Fibroblast of lung (primary cell): ENCODE measurements around the gene PEPD. TPM values are rescaled to one million over a fixed set of nuclear protein-coding genes. Genes with fewer than 3 reads are reported as not detected.

Experiments
- DNase-seq, 2 donors: peaks; one replicate each; pipeline versions ENCODE4 v3.0.0 to v3.0.0-alpha.2; 2010; ENCODE audit warnings: low read depth in 2 of 2
- H2AFZ ChIP-seq: 2 replicates; pipeline ENCODE4 v1.5.1; 2012; ENCODE audit warnings: low read length, control low read depth, inconsistent platforms
- H3K27ac ChIP-seq: 2 replicates; pipeline ENCODE4 v1.5.1; 2011; ENCODE audit warnings: low read length, control low read depth; ENCODE audit not compliant: insufficient read depth
- H3K27me3 ChIP-seq: 2 replicates; pipeline ENCODE4 v1.5.1; 2011; ENCODE audit warnings: mild to moderate bottlenecking, low read length; ENCODE audit not compliant: control insufficient read depth, insufficient read depth
- H3K36me3 ChIP-seq: 2 replicates; pipeline ENCODE4 v1.5.1; 2011; ENCODE audit warnings: low read length; ENCODE audit not compliant: control insufficient read depth, insufficient read depth
- H3K4me1 ChIP-seq: 2 replicates; pipeline ENCODE4 v1.5.1; 2011; ENCODE audit warnings: low read length; ENCODE audit not compliant: control insufficient read depth, insufficient read depth; ENCODE audit errors: extremely low read depth
- H3K4me2 ChIP-seq: 2 replicates; pipeline ENCODE4 v1.5.1; 2011; ENCODE audit warnings: low read length, control low read depth; ENCODE audit not compliant: insufficient read depth; ENCODE audit errors: extremely low read depth
- H3K4me3 ChIP-seq, 4 experiments: fragments of 200-600 bp in 1 of 4; sonication (generic) in 1 of 4; replicated peaks in 1 of 4; 2 replicates each; pipeline ENCODE4 v1.5.1; 2011 to 2016; ENCODE audit warnings: low read length in 4 of 4, low read depth in 3 of 4, mild to moderate bottlenecking in 3 of 4, control low read depth in 2 of 4, inconsistent platforms in 1 of 4, mixed read lengths in 1 of 4; ENCODE audit not compliant: insufficient read depth in 1 of 4; ENCODE audit errors: control extremely low read depth in 1 of 4
- H3K79me2 ChIP-seq: 2 replicates; pipeline ENCODE4 v1.5.1; 2012; ENCODE audit warnings: mild to moderate bottlenecking, low read length, inconsistent platforms; ENCODE audit not compliant: control insufficient read depth, insufficient read depth
- H3K9ac ChIP-seq: 2 replicates; pipeline ENCODE4 v1.5.1; 2011; ENCODE audit warnings: mild to moderate bottlenecking, low read length, control low read depth; ENCODE audit not compliant: insufficient read depth
- H3K9me3 ChIP-seq: 2 replicates; pipeline ENCODE4 v1.5.1; 2012; ENCODE audit warnings: low read depth, low read length; ENCODE audit not compliant: control insufficient read depth, insufficient read depth
- H4K20me1 ChIP-seq: 2 replicates; pipeline ENCODE4 v1.5.1; 2011; ENCODE audit warnings: low read length; ENCODE audit not compliant: control insufficient read depth, insufficient read depth; ENCODE audit errors: extremely low read depth
- EZH2 ChIP-seq: IDR thresholded peaks from 2 replicates; pipeline ENCODE4 v1.5.1; 2012; ENCODE audit warnings: low read length, control low read depth, mild to moderate bottlenecking; ENCODE audit errors: missing control alignments
- polyA plus RNA-seq, 2 donors: library from polyadenylated mRNA; depleted of rRNA in 1 of 2; stranded (reverse) in 1 of 2; unstranded in 1 of 2; fragments of >200 nt; gene quantifications; 2 replicates each; pipeline ENCODE4 v1.2.1, GENCODE V29; 2011 to 2012; ENCODE audit warnings: missing spikeins in 1 of 2
- total RNA-seq: library from RNA; depleted of rRNA; stranded (reverse); fragments of >200 nt; gene quantifications from 2 replicates; pipeline ENCODE4 v1.2.1, GENCODE V29; 2014
- TF ChIP-seq, protein P1 (sequence below), 2 donors: IDR thresholded peaks in 1 of 2; conservative IDR thresholded peaks in 1 of 2; 1 replicate in 1 of 2; 2 replicates in 1 of 2; pipeline ENCODE4 v1.5.1; 2011 to 2012; ENCODE audit warnings: low read length in 2 of 2, control low read depth in 1 of 2, inconsistent platforms in 1 of 2, low read depth in 1 of 2, mild to moderate bottlenecking in 1 of 2

Gene PEPD
- total and polyA plus RNA-seq, 2 donors (not counting 1 experiment from before 2014, with no cell fraction given) = 59.8 to 81.9 TPM

- DNase-seq = no peak
- no peaks in the 10 kb centered on the region for H3K9me3 ChIP-seq
- H3K4me1 ChIP-seq = no peaks in the 10 kb centered on the region
- no peak overlapping the region for H3K9ac ChIP-seq
- H4K20me1 ChIP-seq = no peaks in the 10 kb centered on the region
- no peak overlapping the region for H2AFZ ChIP-seq
- peaks cover 34% of the 10 kb centered on the region for H3K79me2 ChIP-seq
- H3K36me3 ChIP-seq = peaks cover 3% of the 10 kb centered on the region
- no peaks in the 10 kb centered on the region for H3K27me3 ChIP-seq
- no peak overlapping the region for H3K4me3 ChIP-seq
- TF ChIP-seq, protein P1, sequence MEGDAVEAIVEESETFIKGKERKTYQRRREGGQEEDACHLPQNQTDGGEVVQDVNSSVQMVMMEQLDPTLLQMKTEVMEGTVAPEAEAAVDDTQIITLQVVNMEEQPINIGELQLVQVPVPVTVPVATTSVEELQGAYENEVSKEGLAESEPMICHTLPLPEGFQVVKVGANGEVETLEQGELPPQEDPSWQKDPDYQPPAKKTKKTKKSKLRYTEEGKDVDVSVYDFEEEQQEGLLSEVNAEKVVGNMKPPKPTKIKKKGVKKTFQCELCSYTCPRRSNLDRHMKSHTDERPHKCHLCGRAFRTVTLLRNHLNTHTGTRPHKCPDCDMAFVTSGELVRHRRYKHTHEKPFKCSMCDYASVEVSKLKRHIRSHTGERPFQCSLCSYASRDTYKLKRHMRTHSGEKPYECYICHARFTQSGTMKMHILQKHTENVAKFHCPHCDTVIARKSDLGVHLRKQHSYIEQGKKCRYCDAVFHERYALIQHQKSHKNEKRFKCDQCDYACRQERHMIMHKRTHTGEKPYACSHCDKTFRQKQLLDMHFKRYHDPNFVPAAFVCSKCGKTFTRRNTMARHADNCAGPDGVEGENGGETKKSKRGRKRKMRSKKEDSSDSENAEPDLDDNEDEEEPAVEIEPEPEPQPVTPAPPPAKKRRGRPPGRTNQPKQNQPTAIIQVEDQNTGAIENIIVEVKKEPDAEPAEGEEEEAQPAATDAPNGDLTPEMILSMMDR (conservative IDR thresholded peaks at IDR 0.05 in 1 of 2, IDR thresholded peaks at IDR 0.05 in 1 of 2; ENCODE audit: low read depth in 1 of 2, low read length in 2 of 2) = no peak
- TF ChIP-seq EZH2 = no peak
- no peak overlapping the region for H3K27ac ChIP-seq
- H3K4me2 ChIP-seq = no peak overlapping the region
These were observed 139.6 kb downstream of the PEPD start for GRCh38 chr19:33382006-33382405.

- no peak overlapping the region for H3K9ac ChIP-seq
- H3K36me3 ChIP-seq = peaks cover 3% of the 10 kb centered on the region
- no peak overlapping the region for H3K4me3 ChIP-seq
- TF ChIP-seq EZH2 = no peak
- TF ChIP-seq, protein P1 (conservative IDR thresholded peaks at IDR 0.05 in 1 of 2, IDR thresholded peaks at IDR 0.05 in 1 of 2; ENCODE audit: low read depth in 1 of 2, low read length in 2 of 2) = no peak
- H3K9me3 ChIP-seq = no peaks in the 10 kb centered on the region
- no peak overlapping the region for H3K4me2 ChIP-seq
- no peak overlapping the region for H3K27ac ChIP-seq
- H3K79me2 ChIP-seq = peaks cover 38% of the 10 kb centered on the region
- no peaks in the 10 kb centered on the region for H3K27me3 ChIP-seq
- no peak overlapping the region for H2AFZ ChIP-seq
- no peaks in the 10 kb centered on the region for H3K4me1 ChIP-seq
- no peak for DNase-seq
- no peaks in the 10 kb centered on the region for H4K20me1 ChIP-seq
These were observed 140.5 kb downstream of the PEPD start for GRCh38 chr19:33381101-33381500.

DNA sequence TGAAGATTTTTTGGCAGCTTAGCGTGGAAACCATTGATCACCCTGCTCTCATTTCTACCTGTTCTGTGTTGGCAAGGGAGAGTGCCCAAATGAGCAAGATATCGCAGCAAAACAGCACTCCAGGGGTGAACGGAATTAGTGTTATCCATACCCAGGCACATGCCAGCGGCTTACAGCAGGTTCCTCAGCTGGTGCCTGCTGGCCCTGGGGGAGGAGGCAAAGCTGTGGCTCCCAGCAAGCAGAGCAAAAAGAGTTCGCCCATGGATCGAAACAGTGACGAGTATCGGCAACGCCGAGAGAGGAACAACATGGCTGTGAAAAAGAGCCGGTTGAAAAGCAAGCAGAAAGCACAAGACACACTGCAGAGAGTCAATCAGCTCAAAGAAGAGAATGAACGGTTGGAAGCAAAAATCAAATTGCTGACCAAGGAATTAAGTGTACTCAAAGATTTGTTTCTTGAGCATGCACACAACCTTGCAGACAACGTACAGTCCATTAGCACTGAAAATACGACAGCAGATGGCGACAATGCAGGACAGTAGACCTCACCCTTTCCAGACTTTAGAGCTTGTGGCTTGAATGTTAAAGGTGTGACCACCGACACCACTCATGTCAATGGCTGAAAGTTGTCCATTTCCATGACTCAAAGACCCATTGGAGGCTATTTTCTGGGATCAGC lies 142.3 kb downstream of the PEPD start:
- H3K4me3 ChIP-seq = no peak overlapping the region
- H3K27me3 ChIP-seq = no peaks in the 10 kb centered on the region
- no peaks in the 10 kb centered on the region for H3K9me3 ChIP-seq
- no peak for DNase-seq
- H3K36me3 ChIP-seq = peaks cover 3% of the 10 kb centered on the region
- no peak overlapping the region for H2AFZ ChIP-seq
- no peak overlapping the region for H3K9ac ChIP-seq
- H4K20me1 ChIP-seq = peaks cover 2% of the 10 kb centered on the region
- no peak overlapping the region for H3K4me2 ChIP-seq
- H3K27ac ChIP-seq = no peak overlapping the region
- TF ChIP-seq, protein P1 (conservative IDR thresholded peaks at IDR 0.05 in 1 of 2, IDR thresholded peaks at IDR 0.05 in 1 of 2; ENCODE audit: low read depth in 1 of 2, low read length in 2 of 2) = no peak
- no peak for TF ChIP-seq EZH2
- H3K4me1 ChIP-seq = peaks cover 6% of the 10 kb centered on the region
- H3K79me2 ChIP-seq = peaks cover 53% of the 10 kb centered on the region
